Measurements from ENCODE around the gene OR2T3.
"Not testable (repeated sequence)": the region's sequence is repeated elsewhere in the genome, so short reads cannot be mapped to it uniquely, and the experiment has no call there.

Gene OR2T3

GRCh38 chr1:248473051-248473450 lies at the start of gene OR2T3:
Gene OR2T3 (plus strand): TSS chr1:248473351. CDS start chr1:248473351, 0 bp downstream.
- DNase-seq (ENCODE audit: low spot score): not testable (repeated sequence)

GRCh38 chr1:248427526-248428191 lies 45.5 kb upstream of the OR2T3 start:
- not testable (repeated sequence) for DNase-seq (ENCODE audit: low spot score)

- DNase-seq (ENCODE audit: low spot score): not testable (repeated sequence)
These were observed 45.0 kb upstream of the OR2T3 start for GRCh38 chr1:248428192-248428533.

GRCh38 chr1:248431683-248432082 lies 41.5 kb upstream of the OR2T3 start:
- DNase-seq (ENCODE audit: low spot score): not testable (repeated sequence)

- not testable (repeated sequence) for DNase-seq (ENCODE audit: low spot score)
These were observed 41.0 kb upstream of the OR2T3 start for GRCh38 chr1:248432201-248432600.

GRCh38 chr1:248433811-248434415 lies 39.2 kb upstream of the OR2T3 start:
- DNase-seq (ENCODE audit: low spot score): not testable (repeated sequence)

- not testable (repeated sequence) for DNase-seq (ENCODE audit: low spot score)
These were observed 38.2 kb upstream of the OR2T3 start for GRCh38 chr1:248434913-248435312.

- DNase-seq (ENCODE audit: low spot score): not testable (repeated sequence)
These were observed 36.8 kb upstream of the OR2T3 start for GRCh38 chr1:248436303-248436702.

- DNase-seq (ENCODE audit: low spot score): not testable (repeated sequence)
These were observed 34.5 kb upstream of the OR2T3 start for GRCh38 chr1:248438668-248439067.

- not testable (repeated sequence) for DNase-seq (ENCODE audit: low spot score)
These were observed 33.9 kb upstream of the OR2T3 start for GRCh38 chr1:248439283-248439682.

GRCh38 chr1:248442500-248443277 lies 30.5 kb upstream of the OR2T3 start:
- DNase-seq (ENCODE audit: low spot score): not testable (repeated sequence)

- DNase-seq (ENCODE audit: low spot score): not testable (repeated sequence)
These were observed 28.5 kb upstream of the OR2T3 start for GRCh38 chr1:248444603-248445002.

- not testable (repeated sequence) for DNase-seq (ENCODE audit: low spot score)
These were observed 27.8 kb upstream of the OR2T3 start, which contains the start of gene OR2T2 for GRCh38 chr1:248445399-248445798. Gene OR2T2 (plus strand): TSS chr1:248445637. CDS start chr1:248452798, 7,161 bp downstream.

GRCh38 chr1:248448409-248449074 lies 24.6 kb upstream of the OR2T3 start:
- not testable (repeated sequence) for DNase-seq (ENCODE audit: low spot score)

- DNase-seq (ENCODE audit: low spot score): not testable (repeated sequence)
These were observed 23.2 kb upstream of the OR2T3 start for GRCh38 chr1:248449821-248450465.

GRCh38 chr1:248450466-248451145 lies 22.5 kb upstream of the OR2T3 start:
- not testable (repeated sequence) for DNase-seq (ENCODE audit: low spot score)

GRCh38 chr1:248453619-248454018 lies 19.5 kb upstream of the OR2T3 start:
- DNase-seq (ENCODE audit: low spot score): not testable (repeated sequence)

GRCh38 chr1:248455045-248455444 lies 18.1 kb upstream of the OR2T3 start:
- not testable (repeated sequence) for DNase-seq (ENCODE audit: low spot score)

GRCh38 chr1:248456635-248457034 lies 16.5 kb upstream of the OR2T3 start:
- DNase-seq (ENCODE audit: low spot score): not testable (repeated sequence)

- DNase-seq (ENCODE audit: low spot score): not testable (repeated sequence)
These were observed 14.0 kb upstream of the OR2T3 start for GRCh38 chr1:248459117-248459516.

GRCh38 chr1:248471154-248471553 lies 2.0 kb upstream of the OR2T3 start:
- DNase-seq (ENCODE audit: low spot score): no peak
